Measurements from ENCODE around the gene FAM107A. TPM values are rescaled to one million over a fixed set of nuclear protein-coding genes. Genes with fewer than 3 reads are reported as not detected.

The FAM107A gene
- total RNA-seq, 6 experiments from 2014 or later: 0.33 to 3.6 (median 1.6) TPM

DNA sequence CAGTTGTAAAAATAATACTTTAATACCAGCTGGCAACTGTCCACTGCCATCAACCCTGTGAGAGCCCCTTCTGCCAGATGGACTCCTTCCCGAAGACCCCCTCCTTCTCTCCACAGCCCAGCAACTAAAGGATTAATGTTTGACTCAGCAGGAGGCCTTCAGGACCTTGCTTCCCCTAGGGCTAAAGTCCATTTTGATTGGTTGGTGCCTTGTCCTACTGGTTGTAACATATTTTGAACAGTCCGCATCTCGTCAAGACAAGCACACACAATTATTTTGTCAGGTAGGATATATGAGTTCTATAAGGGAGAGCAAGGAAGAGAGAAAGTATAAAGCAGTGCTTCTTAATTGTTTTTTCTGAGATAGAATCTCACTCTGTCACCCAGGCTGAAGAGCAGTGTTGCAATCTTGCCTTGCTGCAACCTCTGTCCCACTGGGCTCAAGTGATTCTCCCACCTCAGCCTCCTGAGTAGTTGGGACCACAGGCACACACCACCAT is 58.9 kb downstream of the FAM107A start:
- Histone ChIP-seq H3K4me3 (no peak overlapping the region), H3K27ac (peak overlapping the region in 2 of 3 donors; percentile 37 to 95), H3K27me3 (no peaks in the 10 kb centered on the region), H3K36me3 (peaks cover 2 to 58% (median 30%) of the 10 kb centered on the region in 4 donors), H3K4me1 (peaks cover 0 to 58% (median 28%) of the 10 kb centered on the region in 4 donors), H3K9me3 (no peaks in the 10 kb centered on the region)
- intact Hi-C loops (cut with DNase I): no loop called here
- WGBS (ENCODE audit: insufficient coverage, low coverage, low lambda C conversion rate, missing lambda C conversion rate): 16% methylated on average over 2 of the region's 3 CpGs
- DNase-seq (no peak), ATAC-seq (peak in 2 of 4 donors; percentile 5 to 22)
- TF ChIP-seq POLR2A (IDR thresholded peaks at IDR 0.05): no peak
- TF ChIP-seq, protein P1, sequence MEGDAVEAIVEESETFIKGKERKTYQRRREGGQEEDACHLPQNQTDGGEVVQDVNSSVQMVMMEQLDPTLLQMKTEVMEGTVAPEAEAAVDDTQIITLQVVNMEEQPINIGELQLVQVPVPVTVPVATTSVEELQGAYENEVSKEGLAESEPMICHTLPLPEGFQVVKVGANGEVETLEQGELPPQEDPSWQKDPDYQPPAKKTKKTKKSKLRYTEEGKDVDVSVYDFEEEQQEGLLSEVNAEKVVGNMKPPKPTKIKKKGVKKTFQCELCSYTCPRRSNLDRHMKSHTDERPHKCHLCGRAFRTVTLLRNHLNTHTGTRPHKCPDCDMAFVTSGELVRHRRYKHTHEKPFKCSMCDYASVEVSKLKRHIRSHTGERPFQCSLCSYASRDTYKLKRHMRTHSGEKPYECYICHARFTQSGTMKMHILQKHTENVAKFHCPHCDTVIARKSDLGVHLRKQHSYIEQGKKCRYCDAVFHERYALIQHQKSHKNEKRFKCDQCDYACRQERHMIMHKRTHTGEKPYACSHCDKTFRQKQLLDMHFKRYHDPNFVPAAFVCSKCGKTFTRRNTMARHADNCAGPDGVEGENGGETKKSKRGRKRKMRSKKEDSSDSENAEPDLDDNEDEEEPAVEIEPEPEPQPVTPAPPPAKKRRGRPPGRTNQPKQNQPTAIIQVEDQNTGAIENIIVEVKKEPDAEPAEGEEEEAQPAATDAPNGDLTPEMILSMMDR (IDR thresholded peaks at IDR 0.05): no peak

GRCh38 chr3:58514405-58514804 is 62.8 kb downstream of the FAM107A start:
- no peak overlapping the region for H3K27ac ChIP-seq
- no peak for TF ChIP-seq POLR2A (IDR thresholded peaks at IDR 0.05)
- TF ChIP-seq, protein P1 (IDR thresholded peaks at IDR 0.05): no peak
- no peak overlapping the region for H3K4me3 ChIP-seq
- H3K36me3 ChIP-seq: peaks cover 2 to 72% (median 28%) of the 10 kb centered on the region in 4 donors
- H3K4me1 ChIP-seq: peaks cover 0 to 21% (median 7%) of the 10 kb centered on the region in 4 donors
- DNase-seq (no peak), ATAC-seq (no peak)
- H3K9me3 ChIP-seq: no peaks in the 10 kb centered on the region
- intact Hi-C loops (cut with DNase I): no loop called here
- WGBS (ENCODE audit: insufficient coverage, low coverage, low lambda C conversion rate, missing lambda C conversion rate): 100% methylated on average over 3 of the region's 3 CpGs
- H3K27me3 ChIP-seq: no peaks in the 10 kb centered on the region

Other genes with a start within 250 kb of the FAM107A start
- 10 to 100 TPM in 3 of 6 experiments, 1 to 10 TPM in 3; 6.6 to 19.4 (median 9.6) TPM for gene PXK, start 244.5 kb downstream of the FAM107A start, total RNA-seq
- gene PDHB, start 143.6 kb downstream of the FAM107A start, total RNA-seq: 10 to 100 TPM; 35.5 to 70.2 (median 47.3) TPM
- 1 to 10 TPM; 4.3 to 9.6 (median 8.0) TPM for gene KCTD6, start 85.3 kb downstream of the FAM107A start, total RNA-seq
- 100 to 1,000 TPM in 3 of 6 experiments, 10 to 100 TPM in 3; 67.8 to 269 (median 149) TPM for gene ACOX2, start 40.2 kb downstream of the FAM107A start, total RNA-seq
- gene FAM3D, start 89.4 kb upstream of the FAM107A start, total RNA-seq: not detected